Stimulated activated CD8-positive, alpha-beta memory T cell treated with anti-CD3 and anti-CD28 coated beads, Interleukin-12 subunit alpha, Interleukin-12 subunit beta, amount 100 ng/mL, for 1 hour (primary cell): ENCODE results near the gene RIC3.

Experiments used
- DNase-seq: peaks from one replicate; pipeline ENCODE4 v3.0.0-alpha.2; 2020; ENCODE audit warnings: low read depth

RIC3 gene

GRCh38 chr11:8086571-8086970 is 82.3 kb downstream of the RIC3 start:
- DNase-seq: no peak

DNA sequence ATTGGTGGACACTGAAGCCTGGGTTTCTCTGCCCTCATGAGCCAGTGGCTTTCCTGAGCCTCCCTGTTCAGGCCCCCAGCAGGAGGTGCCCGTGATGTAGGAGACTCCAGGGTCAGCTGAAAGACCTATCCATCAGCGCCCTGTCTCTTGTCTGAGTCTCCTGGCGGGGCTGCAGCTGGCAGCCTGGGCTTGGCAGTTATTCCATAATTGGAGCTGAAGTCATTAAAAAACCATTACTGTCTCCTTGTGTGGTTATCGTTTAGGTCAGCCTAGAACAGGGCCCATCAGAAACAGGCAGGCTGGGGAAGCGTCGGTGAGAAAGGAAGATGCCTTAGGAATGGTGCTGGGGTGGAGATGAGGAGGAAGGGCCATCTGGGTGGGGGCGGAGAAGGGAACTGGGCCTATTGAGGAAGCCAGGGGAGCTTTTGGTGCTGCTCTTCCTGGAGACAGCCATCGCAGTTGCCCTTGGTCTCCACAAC is 82.8 kb downstream of the RIC3 start:
- DNase-seq: no peak

- DNase-seq: no peak
These were observed 83.7 kb downstream of the RIC3 start for GRCh38 chr11:8085011-8085645.

DNA sequence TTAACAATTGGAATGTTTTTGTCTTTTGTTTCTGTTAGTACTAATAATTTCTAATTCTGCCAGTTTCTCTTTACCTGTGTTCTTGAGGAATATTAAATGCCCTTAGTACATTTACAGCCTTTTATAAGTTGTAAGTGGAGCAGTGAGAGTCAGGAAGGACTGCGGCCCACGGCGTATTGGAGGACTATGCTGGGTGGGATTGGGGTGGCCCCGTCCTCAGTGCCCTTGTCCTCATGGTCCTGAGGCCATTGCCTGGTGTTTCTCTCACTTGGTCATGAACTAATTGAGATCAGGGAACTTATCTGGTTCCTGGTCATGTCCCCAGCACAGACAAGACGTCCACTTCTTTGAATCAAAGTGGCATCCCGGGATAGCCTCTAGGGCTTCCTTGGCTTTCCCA is 84.5 kb downstream of the RIC3 start:
- no peak for DNase-seq

DNA sequence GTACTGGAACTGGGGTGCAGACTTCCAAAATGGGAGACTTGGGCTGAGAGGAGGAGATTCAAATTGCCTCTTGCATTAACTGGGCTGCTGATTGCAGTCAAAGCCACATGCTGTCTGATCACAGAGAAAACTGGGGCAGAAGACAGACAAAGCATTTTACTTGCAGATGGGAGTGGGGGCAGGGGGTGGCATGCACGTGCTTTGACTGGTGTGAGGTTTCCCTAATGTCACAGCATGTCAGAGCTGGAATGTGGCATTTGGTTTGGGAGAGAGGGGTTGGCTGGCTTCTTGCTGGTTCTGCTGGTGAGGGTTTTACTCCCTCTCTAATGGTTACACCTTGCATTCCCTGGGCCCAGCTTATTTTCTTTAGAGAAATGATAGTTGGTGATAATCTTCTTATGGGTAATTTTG is 84.9 kb downstream of the RIC3 start:
- no peak for DNase-seq

DNA sequence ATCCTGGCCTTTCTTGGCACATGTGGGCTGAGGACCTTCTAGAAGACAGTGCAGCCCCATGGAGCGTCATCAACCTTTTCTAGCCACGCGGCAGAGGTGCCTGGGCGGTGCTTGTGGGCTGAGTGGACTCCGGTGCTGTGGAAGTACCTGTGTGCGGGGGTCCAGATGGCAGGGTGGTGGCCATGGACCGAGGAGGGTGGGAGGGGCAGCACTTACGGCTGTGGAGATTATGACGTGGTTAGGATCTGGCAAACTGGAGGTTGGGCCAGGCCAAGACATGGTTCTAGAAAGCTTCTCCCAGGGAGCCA is 85.8 kb downstream of the RIC3 start:
- DNase-seq: no peak

DNA sequence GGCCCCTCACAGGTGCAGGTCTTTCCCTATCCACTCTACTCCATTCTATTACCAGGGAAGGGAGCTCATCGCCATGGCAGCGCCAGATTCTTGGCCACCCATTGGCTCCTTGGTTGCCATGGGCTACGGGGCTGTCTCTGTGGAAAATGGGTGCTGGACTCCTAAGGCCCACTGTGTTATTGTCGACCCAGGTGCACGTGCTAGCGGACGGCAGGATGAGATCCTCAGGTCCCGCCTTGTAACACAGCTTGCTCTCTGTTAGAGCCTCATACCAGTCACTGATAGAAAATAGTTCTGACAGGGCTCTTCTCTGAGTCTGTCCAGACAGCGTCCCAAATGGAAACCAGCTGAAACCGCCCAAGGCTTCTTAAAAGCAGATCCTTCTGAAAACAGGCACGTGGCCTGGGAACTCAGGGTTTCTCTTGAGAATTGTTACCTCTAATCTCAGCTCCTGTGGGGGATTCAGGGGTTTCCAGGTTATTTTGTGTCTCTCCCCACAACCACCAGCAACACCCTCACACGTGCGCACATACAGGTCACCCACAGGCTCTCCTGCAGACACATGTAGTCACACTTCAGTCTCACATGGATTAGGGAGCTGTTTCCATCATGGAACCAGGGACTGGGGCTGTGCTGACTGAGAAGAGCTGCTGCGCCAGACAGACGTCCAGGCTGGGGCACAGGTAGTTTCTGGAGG is 86.3 kb downstream of the RIC3 start:
- no peak for DNase-seq

DNA sequence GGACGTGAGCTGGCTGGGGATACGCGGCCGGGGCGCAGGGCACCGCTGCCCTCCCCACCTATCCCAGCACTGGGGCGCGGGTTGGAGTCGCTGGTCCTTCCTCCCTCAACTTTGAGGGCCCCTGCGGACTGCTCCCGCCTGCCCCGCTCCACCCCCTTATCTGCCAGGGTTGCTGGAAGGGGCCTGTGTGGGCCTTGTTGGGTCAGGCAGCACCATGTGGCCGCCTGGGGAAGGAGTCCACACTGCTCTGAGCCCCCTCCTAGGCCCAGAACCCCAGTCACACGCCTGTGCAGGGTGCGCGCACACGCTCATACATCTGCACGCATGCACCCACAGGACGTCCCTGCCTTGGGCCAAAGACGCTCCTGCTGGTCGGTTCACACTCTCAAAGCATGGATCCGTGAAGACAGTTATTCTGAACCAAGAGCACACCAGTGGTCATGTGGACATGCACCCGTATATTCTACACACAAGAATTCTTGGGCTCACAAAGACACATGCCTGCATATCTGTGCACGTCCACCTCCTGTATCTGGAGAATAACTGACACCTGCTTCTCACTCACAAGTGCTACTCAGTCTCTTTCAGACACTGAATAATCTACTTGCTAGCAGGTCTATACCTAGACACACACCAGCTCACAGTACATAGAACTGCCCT is 87.1 kb downstream of the RIC3 start:
- DNase-seq: no peak

DNA sequence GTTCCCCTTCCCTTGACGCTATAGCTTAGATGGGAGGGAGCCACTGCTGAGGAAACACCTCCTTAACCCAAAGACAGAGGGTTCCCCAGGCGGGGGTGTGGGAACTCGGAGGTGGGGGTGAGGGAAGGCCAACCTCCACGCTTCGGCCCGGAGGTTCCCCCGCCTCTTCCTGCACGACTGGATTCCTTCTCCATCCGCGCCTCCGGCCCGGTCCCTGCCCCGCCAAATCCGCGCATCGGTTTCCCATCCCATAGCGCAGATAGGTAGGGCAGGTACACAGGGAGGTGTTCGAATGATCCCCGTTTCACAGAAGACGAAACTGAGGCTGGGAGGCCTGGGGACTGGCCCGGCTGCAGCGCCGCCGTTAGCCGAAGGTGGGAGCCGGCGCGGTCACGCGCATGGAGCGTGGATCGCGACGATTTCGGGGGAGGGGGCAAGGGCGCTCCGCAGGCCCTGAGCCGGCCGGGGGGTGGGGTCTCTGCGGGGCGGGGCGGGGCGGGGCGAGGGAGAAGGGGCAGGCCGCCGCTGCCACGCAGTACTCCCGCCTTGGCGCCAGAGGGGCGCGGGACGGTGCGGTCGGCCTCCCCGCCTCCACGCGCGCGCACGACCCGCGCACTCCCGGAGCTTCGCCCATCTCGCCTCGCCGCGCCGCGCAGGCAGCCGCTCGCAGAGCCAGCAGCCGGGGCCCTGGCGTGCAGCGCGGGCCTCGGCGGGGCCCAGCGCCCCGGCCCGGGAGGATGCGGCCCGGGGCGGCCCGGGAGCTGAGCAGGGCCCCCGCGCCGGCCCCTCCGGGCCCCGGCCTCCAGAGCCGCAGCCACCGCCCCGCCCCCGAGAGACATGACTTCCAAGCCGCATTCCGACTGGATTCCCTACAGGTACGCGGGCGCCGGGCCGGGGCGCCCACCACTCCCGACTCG is 87.9 kb downstream of the RIC3 start, which contains the start of gene TUB:
TUB (plus strand) TSS at position 538 of the 917 bp plus-strand sequence; CDS start at position 838, 300 bp downstream.
- DNase-seq: no peak

- no peak for DNase-seq
These were observed 88.7 kb downstream of the RIC3 start for GRCh38 chr11:8080069-8080670.

DNA sequence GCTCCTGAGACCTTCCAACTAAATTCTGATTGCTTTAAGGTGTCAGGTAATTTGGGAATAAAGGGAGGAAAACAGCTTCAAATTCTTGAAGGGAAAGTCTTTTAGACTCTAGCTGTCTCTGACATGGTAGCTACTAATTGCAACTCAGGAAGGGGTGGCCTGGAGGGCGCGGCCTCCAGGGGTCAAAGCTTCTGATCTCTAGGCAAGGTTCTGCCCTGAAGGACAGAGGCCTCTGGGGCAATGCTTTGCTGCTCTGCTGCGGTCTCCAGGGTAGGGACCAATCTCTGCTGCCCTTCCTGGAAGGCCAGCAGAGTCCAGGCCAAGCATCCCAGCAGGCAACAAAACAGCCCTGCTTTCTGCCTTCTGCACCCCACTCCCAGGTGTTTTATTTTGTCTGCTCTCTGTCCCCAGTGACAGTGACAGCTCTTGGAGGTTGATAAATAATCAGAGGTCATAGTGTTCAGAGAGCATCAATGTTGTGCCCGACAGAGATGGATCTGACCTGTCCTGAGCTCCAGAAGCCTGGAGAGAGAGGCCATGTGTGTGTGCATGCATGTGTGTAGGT is 89.6 kb downstream of the RIC3 start:
- no peak for DNase-seq

DNA sequence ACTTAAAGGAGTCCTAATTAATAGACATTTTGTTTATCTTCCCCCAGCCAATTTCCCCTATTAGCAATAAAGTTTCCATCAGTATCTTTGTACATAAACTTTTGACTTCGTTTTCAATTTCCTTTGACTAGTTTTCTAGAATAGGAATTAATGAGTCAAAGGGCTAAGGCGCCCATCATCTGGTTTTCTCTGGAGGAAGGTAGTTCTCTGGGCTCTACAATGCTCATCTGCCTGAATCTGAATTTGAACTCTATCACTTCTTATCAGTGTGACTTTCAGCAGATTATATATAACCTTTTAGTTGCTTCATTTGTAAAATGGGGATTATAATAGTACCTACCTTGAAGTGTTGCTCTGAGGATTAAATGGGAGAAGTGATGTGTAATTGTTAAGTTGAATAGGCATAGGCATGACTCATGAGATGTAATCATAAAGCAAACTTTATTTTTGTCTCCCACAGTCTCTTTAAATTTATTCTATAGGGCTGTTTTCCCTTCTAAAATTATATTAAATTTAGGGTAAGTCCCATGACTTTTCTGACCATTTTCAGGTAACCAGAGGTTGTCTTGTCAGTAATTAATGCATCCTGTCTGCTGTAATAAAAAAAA is 93.6 kb downstream of the RIC3 start:
- DNase-seq: no peak

GRCh38 chr11:8071616-8072581 is 96.9 kb downstream of the RIC3 start:
- no peak for DNase-seq

- no peak for DNase-seq
These were observed 98.3 kb downstream of the RIC3 start for GRCh38 chr11:8070417-8071115.

GRCh38 chr11:8069771-8070170 is 99.1 kb downstream of the RIC3 start:
- no peak for DNase-seq

- no peak for DNase-seq
These were observed 100.1 kb downstream of the RIC3 start for GRCh38 chr11:8068605-8069221.

GRCh38 chr11:8067929-8068575 is 100.8 kb downstream of the RIC3 start:
- DNase-seq: no peak

DNA sequence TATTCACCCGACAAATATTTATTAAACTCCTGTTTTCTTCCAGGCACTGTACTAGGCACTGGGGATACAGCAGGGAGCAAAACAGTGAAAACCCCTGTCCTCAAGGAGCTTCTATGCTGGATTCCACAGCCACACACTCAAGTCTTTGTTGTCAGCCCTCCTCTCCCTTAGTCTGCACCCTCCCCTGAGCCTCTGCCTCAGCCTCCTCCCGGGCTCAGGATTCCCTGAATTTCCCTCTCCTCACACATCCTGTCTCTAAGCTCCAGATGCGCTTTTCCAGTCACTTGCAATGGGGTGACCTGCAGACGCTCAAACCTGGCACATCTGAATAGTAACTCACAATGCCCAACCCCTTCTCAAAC is 101.3 kb downstream of the RIC3 start:
- no peak for DNase-seq
